Body of pancreas (tissue), 4 donors: ENCODE data around the gene SLC24A3.

Experiments used
- POLR2A ChIP-seq, 3 donors: fragments of 450-650 bp; IDR thresholded peaks; one replicate each; pipeline ENCODE4 v1.6.1; 2016; ENCODE audit warnings: antibody characterized with exemption in 3 of 3, mild to moderate bottlenecking in 2 of 3
- TF ChIP-seq, protein P1 (sequence below), 7 experiments: fragments of 450-650 bp in 4 of 7; fragments of 200-600 bp in 3 of 7; sonication (generic) in 3 of 7; IDR thresholded peaks; one replicate each; pipeline ENCODE4 v1.5.1; 2016 to 2019; ENCODE audit warnings: antibody characterized with exemption in 7 of 7

- TF ChIP-seq, protein P1, sequence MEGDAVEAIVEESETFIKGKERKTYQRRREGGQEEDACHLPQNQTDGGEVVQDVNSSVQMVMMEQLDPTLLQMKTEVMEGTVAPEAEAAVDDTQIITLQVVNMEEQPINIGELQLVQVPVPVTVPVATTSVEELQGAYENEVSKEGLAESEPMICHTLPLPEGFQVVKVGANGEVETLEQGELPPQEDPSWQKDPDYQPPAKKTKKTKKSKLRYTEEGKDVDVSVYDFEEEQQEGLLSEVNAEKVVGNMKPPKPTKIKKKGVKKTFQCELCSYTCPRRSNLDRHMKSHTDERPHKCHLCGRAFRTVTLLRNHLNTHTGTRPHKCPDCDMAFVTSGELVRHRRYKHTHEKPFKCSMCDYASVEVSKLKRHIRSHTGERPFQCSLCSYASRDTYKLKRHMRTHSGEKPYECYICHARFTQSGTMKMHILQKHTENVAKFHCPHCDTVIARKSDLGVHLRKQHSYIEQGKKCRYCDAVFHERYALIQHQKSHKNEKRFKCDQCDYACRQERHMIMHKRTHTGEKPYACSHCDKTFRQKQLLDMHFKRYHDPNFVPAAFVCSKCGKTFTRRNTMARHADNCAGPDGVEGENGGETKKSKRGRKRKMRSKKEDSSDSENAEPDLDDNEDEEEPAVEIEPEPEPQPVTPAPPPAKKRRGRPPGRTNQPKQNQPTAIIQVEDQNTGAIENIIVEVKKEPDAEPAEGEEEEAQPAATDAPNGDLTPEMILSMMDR (IDR thresholded peaks at IDR 0.05) = no peak
- no peak for TF ChIP-seq POLR2A (IDR thresholded peaks at IDR 0.05)
Observed at GRCh38 chr20:19213946-19214490, 1.6 kb downstream of the SLC24A3 start.
